CD1c-positive myeloid dendritic cell (primary cell): Measurements from ENCODE around the gene PTPRD.
"Not testable (repeated sequence)": the region's sequence is repeated elsewhere in the genome, so short reads cannot be mapped to it uniquely, and the experiment has no call there.

Experiments
- DNase-seq: peaks from one replicate; pipeline ENCODE4 v3.0.0-alpha.2; 2016; ENCODE audit errors: extremely low spot score

Gene PTPRD

GRCh38 chr9:9016597-9016996 is 1596.2 kb downstream of the PTPRD start:
- no peak for DNase-seq

DNA sequence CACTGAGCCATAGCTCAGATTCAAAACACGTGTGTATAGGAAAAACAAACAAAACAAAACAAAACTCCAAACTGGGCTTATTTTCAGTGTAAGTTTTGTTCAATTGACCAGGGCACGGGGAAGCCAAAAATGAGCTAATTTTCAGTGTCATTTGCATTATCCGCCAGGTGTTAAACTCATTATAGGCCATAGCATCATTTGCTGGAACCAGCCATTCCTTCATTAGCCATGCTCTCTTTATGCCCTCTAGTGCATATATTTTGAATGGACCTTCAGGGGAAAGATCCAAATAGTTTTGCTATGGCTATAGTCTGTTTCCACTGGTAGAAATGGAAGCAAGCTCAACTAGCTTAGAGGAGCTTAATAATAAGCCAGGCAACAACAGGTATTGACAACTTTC is 1608.0 kb downstream of the PTPRD start:
- no peak for DNase-seq

GRCh38 chr9:9002826-9003583 is 1609.8 kb downstream of the PTPRD start:
- DNase-seq: no peak

DNA sequence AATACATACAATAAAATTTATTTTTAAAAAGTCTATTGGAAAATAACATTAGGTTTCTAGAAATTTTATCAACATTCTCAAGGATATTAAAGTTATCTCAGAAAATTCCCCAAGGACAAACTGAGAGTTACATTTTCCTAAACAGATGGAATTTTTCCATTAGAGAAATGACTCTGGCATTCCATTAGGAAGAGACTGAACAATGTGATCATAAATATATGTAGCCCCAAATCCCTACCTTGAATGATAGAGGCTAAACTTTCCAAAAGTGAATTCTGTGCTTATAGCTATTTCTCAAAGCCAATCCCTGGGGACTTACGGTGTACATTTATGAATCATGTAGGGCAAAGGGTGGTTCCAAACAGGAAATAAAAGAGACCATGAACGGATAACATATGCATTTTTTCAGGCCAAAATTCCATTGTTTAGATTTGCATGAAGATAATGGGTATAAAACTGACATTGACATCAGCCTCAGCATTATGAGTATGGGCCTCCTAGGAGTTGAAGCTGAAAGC is 1632.2 kb downstream of the PTPRD start:
- DNase-seq: no peak

GRCh38 chr9:8978334-8978733 is 1634.5 kb downstream of the PTPRD start:
- no peak for DNase-seq

GRCh38 chr9:8968350-8968749 is 1644.5 kb downstream of the PTPRD start:
- not testable (repeated sequence) for DNase-seq

DNA sequence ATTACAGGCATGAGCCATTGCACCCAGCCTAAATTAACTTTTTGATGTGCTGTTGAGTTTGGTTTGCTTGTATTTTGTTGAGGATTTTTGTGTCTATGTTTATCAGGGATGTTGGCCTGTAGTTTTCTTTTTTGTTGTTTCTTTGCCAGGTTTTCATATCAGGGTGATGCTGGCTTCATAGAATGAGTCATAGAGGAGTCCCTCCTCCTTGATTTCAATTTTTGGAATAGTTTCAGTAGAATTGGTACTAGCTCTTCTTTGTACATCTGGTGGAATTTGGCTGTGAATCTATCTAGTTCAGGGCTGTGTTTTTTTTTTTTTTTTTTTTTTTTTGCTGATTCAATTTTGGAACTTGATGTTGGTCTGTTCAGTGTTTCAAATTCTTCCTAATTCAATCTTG is 1648.9 kb downstream of the PTPRD start:
- no peak for DNase-seq

DNA sequence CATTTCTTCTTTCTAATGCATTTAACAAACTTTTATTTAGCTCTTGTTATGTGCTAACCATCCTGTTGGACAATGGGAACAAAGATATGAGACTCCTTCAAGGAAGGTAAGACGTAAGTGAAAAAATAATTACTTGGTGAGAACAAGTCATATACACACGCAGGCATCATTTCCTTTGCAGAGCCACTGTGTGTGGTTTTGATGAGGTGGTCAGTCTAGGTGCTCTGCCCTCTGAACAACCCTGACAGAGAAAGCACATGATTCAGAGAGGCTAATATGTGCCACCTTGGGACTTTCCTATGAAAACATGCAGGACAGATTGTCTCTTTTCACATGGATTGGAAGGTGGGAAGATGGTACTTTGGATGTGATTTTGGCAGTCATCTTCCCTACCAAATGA is 1650.7 kb downstream of the PTPRD start:
- no peak for DNase-seq

- no peak for DNase-seq
Measured at GRCh38 chr9:8961186-8961851, 1651.5 kb downstream of the PTPRD start.

- DNase-seq: no peak
Measured at GRCh38 chr9:8960254-8960653, 1652.5 kb downstream of the PTPRD start.

DNA sequence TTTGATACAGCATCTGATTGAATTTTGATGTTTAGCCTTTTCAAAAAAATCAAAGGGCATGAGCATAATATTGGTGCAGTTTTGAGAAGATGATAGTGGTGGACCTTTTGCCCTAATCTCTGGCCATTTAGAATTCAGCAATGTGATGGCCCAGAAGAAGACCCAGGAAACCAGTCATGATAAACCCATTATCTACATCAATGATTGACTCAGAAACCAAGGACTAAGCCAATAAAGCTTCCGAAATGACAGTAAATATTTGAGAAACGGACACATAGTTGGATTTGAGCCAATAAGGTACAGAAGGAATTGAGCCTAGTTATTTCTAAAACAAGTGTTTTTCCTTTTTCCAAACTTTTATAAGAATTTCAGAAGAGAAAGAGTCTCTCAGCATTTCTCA is 1654.4 kb downstream of the PTPRD start:
- no peak for DNase-seq

- no peak for DNase-seq
Measured at GRCh38 chr9:8955315-8955714, 1657.5 kb downstream of the PTPRD start.

DNA sequence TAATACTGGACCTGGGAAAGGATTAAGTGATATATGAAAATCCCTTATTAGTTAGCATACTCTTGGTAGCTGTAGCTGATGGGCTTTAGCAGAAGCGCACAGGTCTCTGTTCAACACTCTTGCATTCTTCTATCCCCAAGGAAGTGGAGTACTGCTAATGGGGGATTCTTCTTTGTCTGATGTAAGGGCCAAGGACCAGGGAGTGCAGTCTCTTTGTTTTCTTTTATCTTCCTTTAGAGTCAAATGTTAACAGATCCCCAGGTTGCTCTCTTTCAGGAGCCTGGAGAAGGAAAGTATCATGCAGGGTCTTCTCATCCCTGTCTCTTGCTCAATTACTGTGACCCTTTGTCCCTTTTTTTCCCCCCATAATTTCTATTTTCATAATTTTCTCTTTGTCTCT is 1666.3 kb downstream of the PTPRD start:
- no peak for DNase-seq

DNA sequence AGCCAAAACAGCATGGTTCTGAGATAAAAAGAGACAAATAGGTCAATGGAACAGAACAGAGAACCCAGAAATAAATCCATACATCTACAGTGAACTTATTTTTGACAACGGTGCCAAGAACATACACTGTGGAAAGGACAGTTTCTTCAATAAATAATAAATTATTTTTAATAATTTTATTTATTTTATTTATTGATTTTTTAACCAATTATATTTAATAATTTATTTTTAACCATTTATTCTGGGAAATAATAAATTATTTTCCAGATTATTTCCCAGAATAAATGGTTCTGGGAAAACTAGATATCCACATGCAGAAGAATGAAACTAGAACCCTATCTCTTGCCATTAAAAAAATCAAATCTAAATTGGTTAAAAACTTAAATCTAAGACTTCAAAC is 1669.4 kb downstream of the PTPRD start:
- no peak for DNase-seq

DNA sequence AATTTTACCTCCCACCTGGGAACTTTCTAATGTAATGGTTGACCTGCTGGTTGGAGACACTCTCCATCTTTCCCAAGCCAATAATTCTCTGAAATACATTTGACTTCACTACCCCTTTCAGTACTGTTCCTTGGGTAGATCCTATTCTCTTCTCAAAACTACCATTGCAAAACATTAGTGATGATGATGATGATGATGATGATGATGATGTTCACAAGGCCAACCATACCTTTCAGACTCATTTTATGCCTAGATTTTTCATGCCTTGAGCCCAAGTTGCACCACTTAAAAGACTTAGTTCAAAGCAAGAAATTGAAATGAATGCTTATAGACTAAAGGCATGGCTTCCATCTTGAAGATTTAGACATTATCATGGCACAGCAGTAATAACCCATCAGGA is 1672.2 kb downstream of the PTPRD start:
- DNase-seq: no peak

- no peak for DNase-seq
Measured at GRCh38 chr9:8926461-8926860, 1686.3 kb downstream of the PTPRD start.

DNA sequence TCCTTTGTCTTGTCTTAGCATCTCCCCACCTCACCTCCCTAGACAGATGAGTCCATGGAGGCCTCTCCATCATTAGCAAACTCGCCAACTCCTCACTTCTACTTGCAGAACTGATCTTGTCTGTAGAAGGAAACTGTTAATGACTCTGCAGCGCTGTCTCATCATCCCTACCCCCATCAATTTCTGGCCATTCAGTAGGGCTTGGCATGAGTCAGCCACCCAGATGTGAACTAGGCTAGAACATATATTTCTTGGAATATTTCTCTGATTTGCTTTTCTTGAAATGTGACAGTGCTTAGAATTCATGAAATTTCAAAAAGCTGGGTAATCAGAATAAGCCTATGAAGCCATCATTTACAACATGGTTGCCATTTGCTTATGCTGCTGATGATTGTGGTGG is 1688.2 kb downstream of the PTPRD start:
- no peak for DNase-seq

GRCh38 chr9:8920478-8921183 is 1692.2 kb downstream of the PTPRD start:
- not testable (repeated sequence) for DNase-seq

DNA sequence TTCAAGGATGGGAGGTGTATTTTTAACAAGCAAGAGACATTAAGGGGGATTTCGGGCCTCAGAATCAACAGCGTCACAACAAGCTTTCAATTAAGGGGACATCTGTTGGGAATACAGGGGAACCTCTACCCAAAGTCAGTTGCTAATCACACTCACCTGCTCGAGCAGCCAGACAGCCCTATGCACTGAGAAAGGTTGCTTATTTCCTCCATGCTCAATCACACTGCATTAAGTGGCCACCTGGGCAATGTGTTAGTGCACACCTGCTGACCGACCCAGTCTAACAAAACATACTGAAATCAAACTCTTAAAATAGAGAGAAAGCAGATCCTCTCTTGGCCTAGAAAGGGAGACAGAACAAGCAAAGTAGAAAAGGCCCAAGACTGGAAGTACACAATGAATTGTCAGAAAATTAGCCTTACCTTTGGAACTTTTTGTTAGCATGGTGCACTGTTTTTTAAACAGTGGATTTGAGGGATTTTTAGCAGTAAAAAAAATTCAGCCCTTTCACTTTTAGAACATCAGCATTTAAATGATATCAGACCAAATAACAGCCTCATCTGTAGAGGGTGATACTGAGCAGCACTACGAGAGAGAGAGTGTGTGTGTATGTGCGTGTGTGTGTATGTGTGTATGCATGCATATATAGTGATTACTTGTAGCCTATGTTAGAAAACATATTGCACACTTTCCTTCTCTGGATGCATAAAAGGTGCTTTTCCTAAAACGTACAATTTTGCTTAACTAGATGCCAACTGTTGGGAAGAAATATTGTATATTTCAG is 1694.7 kb downstream of the PTPRD start:
- no peak for DNase-seq

GRCh38 chr9:8916771-8917170 is 1696.0 kb downstream of the PTPRD start:
- DNase-seq: no peak

- no peak for DNase-seq
Measured at GRCh38 chr9:8907868-8908267, 1704.9 kb downstream of the PTPRD start.

GRCh38 chr9:8905731-8906130 is 1707.1 kb downstream of the PTPRD start:
- no peak for DNase-seq
